Thoracic aorta (tissue), 2 donors: Measurements from ENCODE around the gene PSAP. TPM values are rescaled to one million over a fixed set of nuclear protein-coding genes. Genes with fewer than 3 reads are reported as not detected.

Experiments used
- ATAC-seq: fragments of 150-250 bp; one replicate; pipeline ENCODE4 v1.8.0; 2017; ENCODE audit warnings: low read depth; ENCODE audit not compliant: insufficient number of reproducible peaks, low FRiP score
- DNase-seq: peaks from one replicate; pipeline ENCODE4 v3.0.0-alpha.2; 2020; ENCODE audit warnings: low spot score
- H3K27ac ChIP-seq, 2 donors: fragments of 200-600 bp; sonication (generic); 1 replicate in 1 of 2; 2 replicates in 1 of 2; pipeline ENCODE4 v1.5.1; 2016; ENCODE audit warnings: mild to moderate bottlenecking in 2 of 2, moderate library complexity in 2 of 2
- H3K27me3 ChIP-seq: fragments of 200-600 bp; sonication (generic); replicated peaks from 2 replicates; pipeline ENCODE4 v1.6.0; 2016; ENCODE audit warnings: mild to moderate bottlenecking; ENCODE audit not compliant: insufficient read depth
- H3K36me3 ChIP-seq: fragments of 200-600 bp; sonication (generic); one replicate; pipeline ENCODE4 v1.5.1; 2016
- H3K4me1 ChIP-seq, 2 donors: fragments of 200-600 bp; sonication (generic); 1 replicate in 1 of 2; 2 replicates in 1 of 2; pipeline versions ENCODE4 v1.5.1 to v1.6.0; 2016; ENCODE audit warnings: low read depth in 2 of 2, mild to moderate bottlenecking in 1 of 2; ENCODE audit not compliant: control insufficient read depth in 1 of 2
- H3K4me3 ChIP-seq: fragments of 200-600 bp; sonication (generic); 2 replicates; pipeline ENCODE4 v1.5.1; 2016; ENCODE audit warnings: mild to moderate bottlenecking
- H3K9me3 ChIP-seq: fragments of 200-600 bp; sonication (generic); 2 replicates; pipeline ENCODE4 v1.5.1; 2016
- total RNA-seq, 2 donors: library from RNA; depleted of rRNA; stranded (reverse); fragments of >200 nt; gene quantifications; one replicate each; pipeline versions ENCODE4 v1.1.0 to v1.2.3, GENCODE V29; 2016
- TF ChIP-seq, protein P1 (sequence below): fragments of 200-600 bp; sonication (generic); IDR thresholded peaks from one replicate; pipeline ENCODE4 v1.5.1; 2019; ENCODE audit warnings: antibody characterized with exemption

PSAP gene
- total RNA-seq, 2 donors from 2014 or later: 1,091 to 1,135 TPM

- ATAC-seq (no peak), DNase-seq (no peak)
- Histone ChIP-seq H3K27me3 (no peaks in the 10 kb centered on the region), H3K36me3 (peaks cover 56% of the 10 kb centered on the region), H3K9me3 (no peaks in the 10 kb centered on the region), H3K4me1 (no peaks in the 10 kb centered on the region), H3K4me3 (no peak overlapping the region), H3K27ac (no peak overlapping the region)
- TF ChIP-seq, protein P1, sequence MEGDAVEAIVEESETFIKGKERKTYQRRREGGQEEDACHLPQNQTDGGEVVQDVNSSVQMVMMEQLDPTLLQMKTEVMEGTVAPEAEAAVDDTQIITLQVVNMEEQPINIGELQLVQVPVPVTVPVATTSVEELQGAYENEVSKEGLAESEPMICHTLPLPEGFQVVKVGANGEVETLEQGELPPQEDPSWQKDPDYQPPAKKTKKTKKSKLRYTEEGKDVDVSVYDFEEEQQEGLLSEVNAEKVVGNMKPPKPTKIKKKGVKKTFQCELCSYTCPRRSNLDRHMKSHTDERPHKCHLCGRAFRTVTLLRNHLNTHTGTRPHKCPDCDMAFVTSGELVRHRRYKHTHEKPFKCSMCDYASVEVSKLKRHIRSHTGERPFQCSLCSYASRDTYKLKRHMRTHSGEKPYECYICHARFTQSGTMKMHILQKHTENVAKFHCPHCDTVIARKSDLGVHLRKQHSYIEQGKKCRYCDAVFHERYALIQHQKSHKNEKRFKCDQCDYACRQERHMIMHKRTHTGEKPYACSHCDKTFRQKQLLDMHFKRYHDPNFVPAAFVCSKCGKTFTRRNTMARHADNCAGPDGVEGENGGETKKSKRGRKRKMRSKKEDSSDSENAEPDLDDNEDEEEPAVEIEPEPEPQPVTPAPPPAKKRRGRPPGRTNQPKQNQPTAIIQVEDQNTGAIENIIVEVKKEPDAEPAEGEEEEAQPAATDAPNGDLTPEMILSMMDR: no peak
These were observed 34.0 kb downstream of the PSAP start for GRCh38 chr10:71816936-71817618.

DNA sequence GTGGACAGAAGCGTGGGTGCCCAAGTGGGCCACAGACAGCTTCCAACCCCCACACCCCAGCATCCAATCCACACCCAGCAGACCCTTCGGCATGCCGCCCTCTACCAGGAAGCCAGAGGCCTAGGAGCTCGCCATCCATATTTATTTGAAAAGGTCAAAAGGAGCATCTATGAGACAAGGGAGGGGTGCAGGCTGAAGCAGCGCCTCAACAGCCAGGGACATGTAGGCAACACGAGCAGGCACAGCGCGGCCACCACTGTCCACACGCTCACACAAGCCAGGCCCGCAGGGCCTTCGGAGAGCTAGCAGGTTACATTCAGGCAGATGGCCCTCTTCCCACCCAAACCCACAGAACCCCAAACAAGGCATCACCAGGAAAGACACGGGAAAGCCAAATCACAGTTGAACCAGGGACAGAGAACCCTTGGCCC, 34.6 kb downstream of the PSAP start:
- H3K4me3 ChIP-seq: no peak overlapping the region
- DNase-seq (no peak), ATAC-seq (no peak)
- TF ChIP-seq, protein P1: no peak
- no peaks in the 10 kb centered on the region for H3K9me3 ChIP-seq
- peaks cover 51% of the 10 kb centered on the region for H3K36me3 ChIP-seq
- no peaks in the 10 kb centered on the region for H3K27me3 ChIP-seq
- no peak overlapping the region for H3K27ac ChIP-seq
- H3K4me1 ChIP-seq: no peaks in the 10 kb centered on the region

GRCh38 chr10:71815515-71816130, 35.4 kb downstream of the PSAP start:
- no peaks in the 10 kb centered on the region for H3K27me3 ChIP-seq
- TF ChIP-seq, protein P1: no peak
- no peaks in the 10 kb centered on the region for H3K4me1 ChIP-seq
- ATAC-seq (no peak), DNase-seq (no peak)
- H3K9me3 ChIP-seq: no peaks in the 10 kb centered on the region
- H3K27ac ChIP-seq: no peak overlapping the region
- no peak overlapping the region for H3K4me3 ChIP-seq
- peaks cover 43% of the 10 kb centered on the region for H3K36me3 ChIP-seq

DNA sequence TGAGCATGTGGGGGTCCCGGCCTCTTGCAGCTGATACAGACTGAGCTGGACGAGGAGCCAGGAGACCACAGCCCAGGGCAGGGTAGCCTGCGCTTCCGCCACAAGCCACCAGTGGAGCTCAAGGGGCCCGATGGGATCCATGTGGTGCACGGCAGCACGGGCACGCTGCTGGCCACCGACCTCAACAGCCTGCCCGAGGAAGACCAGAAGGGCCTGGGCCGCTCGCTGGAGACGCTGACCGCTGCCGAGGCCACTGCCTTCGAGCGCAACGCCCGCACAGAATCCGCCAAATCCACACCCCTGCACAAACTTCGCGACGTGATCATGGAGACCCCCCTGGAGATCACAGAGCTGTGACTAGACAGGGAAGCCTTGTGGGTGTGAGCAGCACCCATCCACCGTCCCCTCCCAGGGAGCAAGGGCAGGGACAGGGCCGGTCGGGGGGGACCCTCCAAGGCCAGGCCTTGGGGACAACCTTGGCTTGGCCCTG, 36.1 kb downstream of the PSAP start:
- TF ChIP-seq, protein P1: no peak
- Histone ChIP-seq H3K27me3 (no peaks in the 10 kb centered on the region), H3K4me3 (no peak overlapping the region), H3K36me3 (peaks cover 37% of the 10 kb centered on the region), H3K4me1 (no peaks in the 10 kb centered on the region), H3K27ac (no peak overlapping the region), H3K9me3 (no peaks in the 10 kb centered on the region)
- ATAC-seq (no peak), DNase-seq (no peak)

- Histone ChIP-seq H3K27ac (no peak overlapping the region), H3K36me3 (peaks cover 17% of the 10 kb centered on the region), H3K27me3 (no peaks in the 10 kb centered on the region), H3K4me3 (no peak overlapping the region), H3K9me3 (no peaks in the 10 kb centered on the region), H3K4me1 (no peaks in the 10 kb centered on the region)
- TF ChIP-seq, protein P1: no peak
- no peak for DNase-seq
- ATAC-seq: no peak
These were observed 38.0 kb downstream of the PSAP start for GRCh38 chr10:71812913-71813590.
